ENCODE data around the gene PRXL2C. TPM values are rescaled to one million over a fixed set of nuclear protein-coding genes. Genes with fewer than 3 reads are reported as not detected.

PRXL2C gene
- total RNA-seq, 3 donors from 2014 or later (not counting 1 experiment from before 2014, with no cell fraction given), result 20.8 to 27.0 (median 22.1) TPM

- 88% methylated on average over 2 of the region's 3 CpGs for WGBS (ENCODE audit: insufficient coverage)
- Histone ChIP-seq H3K27ac (ENCODE audit: low read length) (no peak overlapping the region), H3K4me1 (ENCODE audit: control insufficient read depth, insufficient read depth, low read length) (no peaks in the 10 kb centered on the region), H3K4me3 (ENCODE audit: low read length) (no peak overlapping the region), H3K27me3 (ENCODE audit: control insufficient read depth, insufficient read depth, low read length) (peaks cover 6% of the 10 kb centered on the region), H3K36me3 (ENCODE audit: control insufficient read depth, insufficient read depth, low read length) (no peaks in the 10 kb centered on the region), H3K9me3 (ENCODE audit: control insufficient read depth, insufficient read depth, low read length) (no peaks in the 10 kb centered on the region)
- H3K36me3 Mint-ChIP-seq, result no peaks in the 10 kb centered on the region
- H3K27ac Mint-ChIP-seq, result no peak overlapping the region
- intact Hi-C loops (cut with micrococcal nuclease), result no loop called here
- peaks cover 24 to 35% of the 10 kb centered on the region in 2 donors for H3K27me3 Mint-ChIP-seq (ENCODE audit: low read depth in 2 of 2)
- H3K4me3 Mint-ChIP-seq, result no peak overlapping the region
- no peaks in the 10 kb centered on the region for H3K9me3 Mint-ChIP-seq
- TF ChIP-seq, protein P1, sequence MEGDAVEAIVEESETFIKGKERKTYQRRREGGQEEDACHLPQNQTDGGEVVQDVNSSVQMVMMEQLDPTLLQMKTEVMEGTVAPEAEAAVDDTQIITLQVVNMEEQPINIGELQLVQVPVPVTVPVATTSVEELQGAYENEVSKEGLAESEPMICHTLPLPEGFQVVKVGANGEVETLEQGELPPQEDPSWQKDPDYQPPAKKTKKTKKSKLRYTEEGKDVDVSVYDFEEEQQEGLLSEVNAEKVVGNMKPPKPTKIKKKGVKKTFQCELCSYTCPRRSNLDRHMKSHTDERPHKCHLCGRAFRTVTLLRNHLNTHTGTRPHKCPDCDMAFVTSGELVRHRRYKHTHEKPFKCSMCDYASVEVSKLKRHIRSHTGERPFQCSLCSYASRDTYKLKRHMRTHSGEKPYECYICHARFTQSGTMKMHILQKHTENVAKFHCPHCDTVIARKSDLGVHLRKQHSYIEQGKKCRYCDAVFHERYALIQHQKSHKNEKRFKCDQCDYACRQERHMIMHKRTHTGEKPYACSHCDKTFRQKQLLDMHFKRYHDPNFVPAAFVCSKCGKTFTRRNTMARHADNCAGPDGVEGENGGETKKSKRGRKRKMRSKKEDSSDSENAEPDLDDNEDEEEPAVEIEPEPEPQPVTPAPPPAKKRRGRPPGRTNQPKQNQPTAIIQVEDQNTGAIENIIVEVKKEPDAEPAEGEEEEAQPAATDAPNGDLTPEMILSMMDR (IDR thresholded peaks at IDR 0.05), result no peak
- DNase-seq (no peak), ATAC-seq (no peak)
- H3K4me1 Mint-ChIP-seq, result no peaks in the 10 kb centered on the region
Measured at GRCh38 chr9:96607971-96608370, 47.1 kb downstream of the PRXL2C start.

- Mint-ChIP-seq H3K36me3 (no peaks in the 10 kb centered on the region), H3K4me3 (no peak overlapping the region), H3K9me3 (no peaks in the 10 kb centered on the region), H3K27me3 (ENCODE audit: low read depth in 2 of 2) (peaks cover 8 to 12% of the 10 kb centered on the region in 2 donors), H3K4me1 (no peaks in the 10 kb centered on the region), H3K27ac (no peak overlapping the region)
- peaks cover 4% of the 10 kb centered on the region for H3K27me3 ChIP-seq (ENCODE audit: control insufficient read depth, insufficient read depth, low read length)
- intact Hi-C loops (cut with micrococcal nuclease), result no loop called here
- TF ChIP-seq, protein P1 (IDR thresholded peaks at IDR 0.05), result no peak
- no peaks in the 10 kb centered on the region for H3K36me3 ChIP-seq (ENCODE audit: control insufficient read depth, insufficient read depth, low read length)
- no peak overlapping the region for H3K27ac ChIP-seq (ENCODE audit: low read length)
- no peaks in the 10 kb centered on the region for H3K9me3 ChIP-seq (ENCODE audit: control insufficient read depth, insufficient read depth, low read length)
- DNase-seq (no peak), ATAC-seq (no peak)
- no peaks in the 10 kb centered on the region for H3K4me1 ChIP-seq (ENCODE audit: control insufficient read depth, insufficient read depth, low read length)
- 98% methylated on average over 3 of the region's 3 CpGs for WGBS (ENCODE audit: insufficient coverage)
- H3K4me3 ChIP-seq (ENCODE audit: low read length), result no peak overlapping the region
Measured at GRCh38 chr9:96605328-96605727, 49.8 kb downstream of the PRXL2C start.

DNA sequence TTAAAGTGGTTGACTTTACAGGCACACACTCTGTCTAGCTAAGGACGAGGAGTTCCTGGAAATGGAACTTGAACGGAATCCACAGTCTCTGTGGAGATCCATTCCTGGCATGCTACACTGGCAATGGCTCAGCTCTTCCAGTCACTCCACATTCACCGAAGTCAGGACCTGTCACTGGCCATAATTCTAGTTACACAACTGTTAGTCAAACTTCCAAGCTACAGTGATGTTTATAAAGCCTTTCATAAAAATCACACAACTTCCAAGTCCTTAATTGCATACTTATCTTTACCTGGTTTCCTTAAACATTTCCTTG, 51.2 kb downstream of the PRXL2C start:
- 95% methylated on average over 3 of the region's 3 CpGs for WGBS (ENCODE audit: insufficient coverage)
- intact Hi-C loops (cut with micrococcal nuclease), result no loop called here
- H3K9me3 ChIP-seq (ENCODE audit: control insufficient read depth, insufficient read depth, low read length), result no peaks in the 10 kb centered on the region
- H3K4me1 ChIP-seq (ENCODE audit: control insufficient read depth, insufficient read depth, low read length), result no peaks in the 10 kb centered on the region
- peaks cover 2% of the 10 kb centered on the region for H3K27me3 ChIP-seq (ENCODE audit: control insufficient read depth, insufficient read depth, low read length)
- no peak overlapping the region for H3K4me3 ChIP-seq (ENCODE audit: low read length)
- Mint-ChIP-seq H3K27me3 (ENCODE audit: low read depth in 2 of 2) (peaks cover under 1 to 8% of the 10 kb centered on the region in 2 donors), H3K27ac (no peak overlapping the region), H3K9me3 (no peaks in the 10 kb centered on the region), H3K4me3 (no peak overlapping the region), H3K36me3 (no peaks in the 10 kb centered on the region), H3K4me1 (no peaks in the 10 kb centered on the region)
- no peaks in the 10 kb centered on the region for H3K36me3 ChIP-seq (ENCODE audit: control insufficient read depth, insufficient read depth, low read length)
- ATAC-seq (no peak), DNase-seq (no peak)
- TF ChIP-seq, protein P1 (IDR thresholded peaks at IDR 0.05), result no peak
- H3K27ac ChIP-seq (ENCODE audit: low read length), result no peak overlapping the region

DNA sequence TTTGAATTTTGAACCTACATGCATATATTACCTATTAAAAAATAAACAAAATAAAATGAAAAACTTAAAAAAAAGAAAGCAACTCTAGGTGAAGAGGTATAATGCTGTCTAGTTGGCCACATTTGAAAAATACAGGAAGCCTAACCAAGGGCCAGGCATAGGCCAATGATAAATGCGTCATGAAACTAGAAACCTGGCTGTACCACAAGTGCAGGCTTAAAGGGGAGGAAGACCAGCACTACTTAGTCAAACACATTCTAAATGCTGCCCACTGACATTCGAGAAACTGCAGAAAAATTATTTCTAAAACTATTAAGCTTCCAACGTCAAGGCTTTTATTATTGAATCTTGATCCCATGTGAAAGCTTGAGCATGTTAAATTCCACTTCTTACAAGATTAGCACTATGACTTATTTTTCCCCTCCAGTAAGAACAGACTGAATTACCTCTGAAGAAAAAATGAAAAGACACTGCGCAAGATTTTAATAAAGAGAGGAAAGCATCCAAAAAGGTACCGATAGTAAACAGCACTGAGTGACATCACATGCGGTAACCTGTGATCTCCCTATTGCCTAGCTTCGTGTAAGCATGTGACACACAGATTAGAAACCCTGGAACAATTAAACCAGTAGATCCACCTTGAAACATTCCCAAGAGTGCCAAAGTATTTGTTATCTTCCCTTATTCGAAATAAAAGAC, 51.7 kb downstream of the PRXL2C start:
- Mint-ChIP-seq H3K4me1 (no peaks in the 10 kb centered on the region), H3K9me3 (no peaks in the 10 kb centered on the region), H3K36me3 (no peaks in the 10 kb centered on the region), H3K27ac (no peak overlapping the region), H3K4me3 (no peak overlapping the region), H3K27me3 (ENCODE audit: low read depth in 2 of 2) (peaks cover 0 to 5% of the 10 kb centered on the region in 2 donors)
- DNase-seq (no peak), ATAC-seq (no peak)
- H3K9me3 ChIP-seq (ENCODE audit: control insufficient read depth, insufficient read depth, low read length), result no peaks in the 10 kb centered on the region
- intact Hi-C loops (cut with micrococcal nuclease), result no loop called here
- H3K4me1 ChIP-seq (ENCODE audit: control insufficient read depth, insufficient read depth, low read length), result no peaks in the 10 kb centered on the region
- TF ChIP-seq, protein P1 (IDR thresholded peaks at IDR 0.05), result no peak
- no peak overlapping the region for H3K27ac ChIP-seq (ENCODE audit: low read length)
- 94% methylated on average over 8 of the region's 8 CpGs for whole genome bisulfite sequencing (ENCODE audit: insufficient coverage)
- no peaks in the 10 kb centered on the region for H3K36me3 ChIP-seq (ENCODE audit: control insufficient read depth, insufficient read depth, low read length)
- no peak overlapping the region for H3K4me3 ChIP-seq (ENCODE audit: low read length)
- peaks cover 2% of the 10 kb centered on the region for H3K27me3 ChIP-seq (ENCODE audit: control insufficient read depth, insufficient read depth, low read length)

Measured in natural killer cell (primary cell).